NT2/D1 (cell line): ENCODE measurements around the gene GPR161.
A peak's percentile ranks its signal among the peaks of the same experiment; 100 is the strongest.

Experiments
- DNase-seq: peaks from one replicate; pipeline ENCODE4 v3.0.0-alpha.2; 2011; ENCODE audit warnings: low read depth, low spot score
- H3K27me3 ChIP-seq: 2 replicates; pipeline ENCODE4 v1.6.0; 2011; ENCODE audit warnings: mild to moderate bottlenecking; ENCODE audit not compliant: insufficient read length, insufficient read depth
- H3K36me3 ChIP-seq: 2 replicates; pipeline ENCODE4 v1.6.1; 2011; ENCODE audit warnings: mild to moderate bottlenecking, low read length, mixed read lengths; ENCODE audit not compliant: insufficient read depth, insufficient read length
- H3K4me1 ChIP-seq: 2 replicates; pipeline ENCODE4 v1.5.1; 2011; ENCODE audit not compliant: insufficient read depth, insufficient read length
- H3K4me3 ChIP-seq: 2 replicates; pipeline ENCODE4 v1.5.1; 2011; ENCODE audit warnings: low read depth; ENCODE audit not compliant: insufficient read length
- H3K9ac ChIP-seq: 2 replicates; pipeline ENCODE4 v1.6.0; 2011; ENCODE audit warnings: low read depth; ENCODE audit not compliant: insufficient read length
- H3K9me3 ChIP-seq: 2 replicates; pipeline ENCODE4 v1.5.1; 2011; ENCODE audit warnings: mild to moderate bottlenecking, low read length; ENCODE audit not compliant: insufficient read depth
- SUZ12 ChIP-seq: IDR thresholded peaks from 2 replicates; pipeline ENCODE4 v1.6.1; 2011; ENCODE audit not compliant: insufficient read length, insufficient read depth; ENCODE audit errors: extremely low read depth
- YY1 ChIP-seq: IDR thresholded peaks from 2 replicates; pipeline ENCODE4 v1.6.1; 2011; ENCODE audit not compliant: insufficient read length, insufficient read depth
- ZNF274 ChIP-seq: IDR thresholded peaks from 2 replicates; pipeline ENCODE4 v1.6.1; 2011; ENCODE audit warnings: mild to moderate bottlenecking, low read depth, low read length

GPR161 gene

GRCh38 chr1:168089979-168090337, 46.8 kb downstream of the GPR161 start:
- H3K4me3 ChIP-seq: no peak overlapping the region
- H3K9ac ChIP-seq: no peak overlapping the region

DNA sequence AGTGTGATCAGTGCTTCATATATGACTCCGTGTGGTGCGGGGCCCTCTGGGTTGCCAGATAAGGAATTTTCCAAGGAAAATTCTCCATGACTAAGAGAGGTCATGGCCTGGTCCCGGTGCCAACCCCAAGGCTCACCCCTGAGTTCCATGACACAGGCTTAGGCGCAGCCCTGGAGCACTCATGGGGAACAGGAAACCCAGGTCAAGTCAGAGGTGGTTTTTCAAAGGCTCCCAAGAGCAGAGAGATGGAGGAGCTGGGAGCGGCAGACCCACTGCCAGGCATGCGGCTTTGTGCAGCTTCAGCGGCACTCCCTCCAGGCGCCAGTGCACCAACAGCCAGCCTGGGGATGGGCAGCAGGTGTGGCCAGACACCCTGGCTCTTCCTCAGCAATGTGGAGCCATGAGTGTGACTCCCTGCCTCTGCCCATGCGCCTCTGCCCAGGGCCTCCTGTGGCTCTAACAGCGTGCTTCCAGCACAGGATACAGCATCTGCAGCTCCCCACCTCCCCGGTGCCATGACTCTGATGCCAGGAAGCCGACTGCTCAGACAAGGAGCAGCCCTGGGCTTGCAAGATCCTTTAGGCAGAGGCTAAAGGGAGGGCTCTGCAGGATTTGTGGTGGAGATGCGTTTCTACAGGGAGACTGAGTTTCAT, 47.3 kb downstream of the GPR161 start:
- Histone ChIP-seq H3K27me3 (no peaks in the 10 kb centered on the region), H3K9ac (no peak overlapping the region), H3K36me3 (peaks cover 47% of the 10 kb centered on the region), H3K4me1 (peaks cover 3% of the 10 kb centered on the region), H3K9me3 (no peaks in the 10 kb centered on the region), H3K4me3 (no peak overlapping the region)
- DNase-seq: no peak
- TF ChIP-seq ZNF274 (no peak), SUZ12 (no peak), YY1 (no peak)

More at GRCh38 chr1:168089979-168090337, 46.8 kb downstream of the GPR161 start:
- Histone ChIP-seq H3K4me1 (peaks cover 3% of the 10 kb centered on the region), H3K9me3 (no peaks in the 10 kb centered on the region), H3K36me3 (peaks cover 43% of the 10 kb centered on the region), H3K27me3 (no peaks in the 10 kb centered on the region)
- TF ChIP-seq YY1: no peak
- no peak for TF ChIP-seq ZNF274
- TF ChIP-seq SUZ12: no peak
- DNase-seq: no peak

DNA sequence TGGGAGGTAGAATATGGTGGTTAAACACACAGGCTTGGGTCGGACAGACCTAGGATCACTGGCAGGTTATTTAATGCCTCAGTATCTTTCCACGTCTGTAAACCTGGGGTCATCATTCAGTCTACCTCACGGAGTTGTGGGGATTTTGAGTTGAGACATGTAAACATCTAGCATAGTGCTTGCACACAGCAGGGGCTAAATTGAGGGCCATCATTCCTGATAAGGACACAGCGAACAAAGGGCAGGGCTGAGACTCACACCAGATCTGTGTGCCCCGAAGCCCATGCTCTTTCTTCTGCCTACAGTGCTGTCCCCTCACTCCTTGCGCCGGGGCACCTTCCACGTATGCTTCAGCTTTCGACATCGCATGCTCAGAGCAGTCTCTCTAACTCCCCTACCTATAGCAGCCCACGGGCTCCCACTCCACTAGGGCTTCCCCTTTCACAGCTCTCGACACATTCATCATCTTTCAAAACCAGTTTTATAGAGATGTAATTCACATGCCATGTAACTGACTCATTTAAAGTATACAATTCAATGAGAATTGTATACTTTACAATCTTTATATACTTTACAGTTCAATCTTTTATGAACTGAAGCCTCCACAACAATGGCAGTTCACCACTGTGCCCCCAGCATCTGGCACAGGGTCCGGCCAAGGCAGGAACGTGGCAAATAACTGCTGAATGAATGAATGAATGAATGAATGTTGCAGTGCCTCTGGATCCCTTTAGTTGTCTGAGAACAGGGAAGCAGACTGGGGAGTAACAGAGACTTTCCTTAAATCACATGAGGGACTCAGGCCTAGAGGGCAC, 48.0 kb downstream of the GPR161 start:
- H3K27me3 ChIP-seq: no peaks in the 10 kb centered on the region
- H3K9ac ChIP-seq: no peak overlapping the region
- H3K9me3 ChIP-seq: no peaks in the 10 kb centered on the region
- no peak overlapping the region for H3K4me3 ChIP-seq
- peaks cover 3% of the 10 kb centered on the region for H3K4me1 ChIP-seq
- TF ChIP-seq ZNF274 (no peak), YY1 (no peak), SUZ12 (no peak)
- no peak for DNase-seq
- peaks cover 55% of the 10 kb centered on the region for H3K36me3 ChIP-seq

DNA sequence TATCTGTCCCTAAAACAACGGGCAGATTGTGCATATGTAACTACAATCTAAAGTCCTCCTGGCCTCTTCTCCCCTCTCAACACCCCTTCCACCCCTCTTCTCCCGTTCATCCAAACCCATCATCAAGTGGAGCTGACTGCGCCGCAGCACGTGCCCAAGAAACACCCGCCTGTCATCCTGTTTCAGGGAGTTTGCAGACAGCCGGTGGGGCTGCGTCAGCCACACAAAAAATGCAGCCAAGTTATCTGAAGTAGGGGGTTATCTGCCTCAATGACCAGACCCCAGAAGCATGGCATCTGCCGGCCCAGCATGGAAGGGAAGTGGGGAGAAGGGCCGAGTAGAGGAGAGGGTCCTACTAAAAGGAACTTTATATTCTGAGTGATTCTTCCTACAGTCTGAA, 49.0 kb downstream of the GPR161 start:
- Histone ChIP-seq H3K36me3 (peaks cover 51% of the 10 kb centered on the region), H3K9me3 (no peaks in the 10 kb centered on the region), H3K4me3 (no peak overlapping the region), H3K27me3 (no peaks in the 10 kb centered on the region), H3K9ac (no peak overlapping the region), H3K4me1 (peaks cover 3% of the 10 kb centered on the region)
- TF ChIP-seq ZNF274 (no peak), YY1 (no peak), SUZ12 (no peak)
- DNase-seq: no peak

DNA sequence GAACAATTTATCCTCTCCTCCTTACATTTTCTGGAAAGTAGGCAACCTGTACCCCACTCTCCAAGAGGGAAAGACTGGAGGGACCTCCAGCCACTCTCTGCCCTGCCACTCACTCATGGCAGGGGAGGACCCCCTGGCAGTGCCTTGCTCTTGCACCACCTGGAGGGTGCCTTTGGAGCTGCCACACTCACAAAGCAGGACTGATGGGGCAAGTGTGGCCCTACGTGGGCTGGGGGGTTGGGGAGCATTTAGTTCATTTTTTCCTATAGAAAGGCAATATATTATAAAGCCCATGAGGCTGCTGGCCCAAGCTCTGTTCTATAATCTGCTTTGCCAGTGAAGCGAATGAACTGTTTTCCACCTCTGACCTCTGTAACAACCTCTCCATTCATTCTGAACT, 50.3 kb downstream of the GPR161 start:
- H3K9me3 ChIP-seq: no peaks in the 10 kb centered on the region
- no peaks in the 10 kb centered on the region for H3K27me3 ChIP-seq
- no peak for DNase-seq
- TF ChIP-seq ZNF274: no peak
- TF ChIP-seq SUZ12: no peak
- TF ChIP-seq YY1: no peak
- H3K4me1 ChIP-seq: peaks cover 5% of the 10 kb centered on the region
- H3K9ac ChIP-seq: no peak overlapping the region
- peaks cover 51% of the 10 kb centered on the region for H3K36me3 ChIP-seq
- no peak overlapping the region for H3K4me3 ChIP-seq

DNA sequence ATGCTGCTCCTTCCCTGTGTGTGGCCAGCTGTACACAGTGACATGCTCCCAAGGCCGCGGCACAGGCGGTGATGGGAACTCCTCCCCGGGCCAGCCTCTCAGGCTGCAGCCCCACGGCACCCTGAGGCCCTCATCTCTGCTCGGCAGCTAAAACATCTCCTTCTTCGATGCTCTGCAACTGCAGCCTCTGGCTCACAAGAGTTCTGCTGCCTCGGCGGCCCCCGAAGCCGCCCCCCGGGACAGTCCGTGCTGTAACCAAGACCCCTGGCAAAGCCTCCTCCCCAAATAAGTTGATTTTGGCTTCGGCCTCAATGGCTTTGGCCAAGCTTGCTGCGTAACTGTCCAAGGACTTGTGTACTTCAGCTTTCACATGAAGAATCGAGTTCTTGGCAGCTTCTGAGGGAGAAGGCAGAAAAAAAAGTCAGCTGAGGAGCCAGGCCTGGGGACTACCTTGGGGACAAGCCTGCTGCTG, 51.3 kb downstream of the GPR161 start:
- Histone ChIP-seq H3K9ac (no peak overlapping the region), H3K27me3 (no peaks in the 10 kb centered on the region), H3K4me3 (no peak overlapping the region), H3K36me3 (peaks cover 48% of the 10 kb centered on the region), H3K4me1 (peaks cover 5% of the 10 kb centered on the region), H3K9me3 (no peaks in the 10 kb centered on the region)
- DNase-seq: no peak
- TF ChIP-seq SUZ12: no peak

- H3K4me3 ChIP-seq: no peak overlapping the region
Observed at GRCh38 chr1:168084396-168085231, 52.1 kb downstream of the GPR161 start.

More at GRCh38 chr1:168084396-168085231, 52.1 kb downstream of the GPR161 start:
- Histone ChIP-seq H3K36me3 (peaks cover 41% of the 10 kb centered on the region), H3K27me3 (no peaks in the 10 kb centered on the region), H3K4me1 (peaks cover 5% of the 10 kb centered on the region), H3K9ac (no peak overlapping the region), H3K9me3 (no peaks in the 10 kb centered on the region)
- no peak for TF ChIP-seq SUZ12
- no peak for TF ChIP-seq YY1
- TF ChIP-seq ZNF274: no peak
- peak; percentile 57 for DNase-seq
